Pancreas (tissue), 10 donors: ENCODE results near the gene OR6K2. TPM values are rescaled to one million over a fixed set of nuclear protein-coding genes. Genes with fewer than 3 reads are reported as not detected.

Experiments
- ATAC-seq, 4 donors: fragments of 200-7000 bp; cut with Tn5 transposase; one replicate each; pipeline versions ENCODE4 v1.8.0 to v1.9.1; 2020; ENCODE audit warnings: mild to moderate bottlenecking in 4 of 4, moderate library complexity in 4 of 4
- DNase-seq, 6 donors: peaks; one replicate each; pipeline ENCODE4 v3.0.0-alpha.2; 2020
- FAIRE-seq: peaks from 2 replicates; lab custom pipeline; 2012; peaks lifted over from hg19 to GRCh38; lab: Jason Lieb, UNC
- H3K27ac ChIP-seq, 4 donors: fragments of 200-600 bp; sonication (generic); 1 replicate in 3 of 4; 2 replicates in 1 of 4; pipeline versions ENCODE4 v1.5.0 to v1.8.0; 2020
- H3K27me3 ChIP-seq, 4 donors: fragments of 200-600 bp; one replicate each; pipeline ENCODE4 v1.8.0; 2021
- H3K36me3 ChIP-seq, 3 donors: fragments of 200-600 bp; sonication (generic) in 1 of 3; one replicate each; pipeline versions ENCODE4 v1.5.0 to v1.8.0; 2020 to 2021
- H3K4me1 ChIP-seq, 3 donors: fragments of 200-600 bp; one replicate each; pipeline ENCODE4 v1.8.0; 2021
- H3K4me3 ChIP-seq, 4 donors: fragments of 200-600 bp; sonication (generic) in 2 of 4; one replicate each; pipeline versions ENCODE4 v1.5.0 to v1.8.0; 2020 to 2021
- H3K9me3 ChIP-seq, 4 donors: fragments of 200-600 bp; one replicate each; pipeline ENCODE4 v1.8.0; 2021
- CTCF ChIP-seq, 4 donors: fragments of 200-600 bp; sonication (generic) in 3 of 4; IDR thresholded peaks; one replicate each; pipeline versions ENCODE4 v1.5.0 to v1.8.0; 2021; ENCODE audit warnings: antibody characterized with exemption in 4 of 4
- WGBS, 2 donors: extraction: QIAGEN DNeasy Blood & Tissue Kit; methylation state at CpG; one replicate each; pipeline ENCODE4 v1.1.7; 2013; 5-methylcytosine and 5-hydroxymethylcytosine counted together
- intact Hi-C, 3 donors: fragments of 100-400 bp; cut with DNase I; formaldehyde crosslinking; loops; one replicate each; pipeline versions ENCODE4 v1.11.1 to v1.14.2; 2022
- polyA plus RNA-seq, 2 donors: library from polyadenylated mRNA; stranded (reverse); fragments of 200-250 nt; gene quantifications; one replicate each; pipeline ENCODE4 v1.2.3, GENCODE V29; 2013
- total RNA-seq, 6 donors: library from RNA; stranded (reverse); fragmentation: NEBNext Ultra II Directional in 4 of 6; extraction: Animal tissue kit (Norgen Biotek cat#: 25700) in 4 of 6; gene quantifications; one replicate each; pipeline versions ENCODE4 v1.2.1 to v1.2.4, GENCODE V29; 2021 to 2023
- donor health status: healthy with polysubstance abuse.
- donor health status: DM: no; HTN: no; CAD: no; lungs with moderate emphysema.
- donor health status: DM: no; HTN: no; CAD: no.
- donor health status: control.
- donor health status: control.
- donor health status: Bipolar disorder and iron deficiency.
- donor health status: DM: yes; HTN: yes; CAD: no.
- donor health status: DM: no; HTN: no; CAD: no.
- donor health status: DM: no; HTN: no; CAD: no.
- donor health status: DM: yes; HTN: yes; CAD: no.

OR6K2 gene
- total and polyA plus RNA-seq, 8 donors, result not detected

GRCh38 chr1:158687037-158687436 lies 13.4 kb downstream of the OR6K2 start:
- intact Hi-C loops, result no loop called here
- DNase-seq, result no peak
- Histone ChIP-seq H3K27ac (no peak overlapping the region), H3K4me1 (no peaks in the 10 kb centered on the region), H3K4me3 (no peak overlapping the region), H3K9me3 (no peaks in the 10 kb centered on the region), H3K27me3 (no peaks in the 10 kb centered on the region), H3K36me3 (no peaks in the 10 kb centered on the region)
- no peak for TF ChIP-seq CTCF (IDR thresholded peaks at IDR 0.05)
- FAIRE-seq, result no peak
- ATAC-seq, result no peak

- Histone ChIP-seq H3K27me3 (no peaks in the 10 kb centered on the region), H3K4me1 (no peaks in the 10 kb centered on the region), H3K4me3 (no peak within 1 kb of the TSS), H3K9me3 (no peaks in the 10 kb centered on the region), H3K27ac (no peak within 1 kb of the TSS), H3K36me3 (no peaks in the 10 kb centered on the region)
- intact Hi-C loops, result no loop called here
- FAIRE-seq, result no peak
- no peak for DNase-seq
- ATAC-seq, result no peak
- TF ChIP-seq CTCF (IDR thresholded peaks at IDR 0.05), result no peak
- 31 to 38% methylated on average over 7 of the region's 7 CpGs for WGBS, 2 donors
These were observed 14.1 kb downstream of the OR6K2 start, which contains the start of gene SPTA1 for GRCh38 chr1:158686111-158687009. SPTA1 (minus strand) TSS chr1:158686715; CDS start chr1:158686517, 198 bp downstream.

- WGBS, 2 donors, result 41 to 45% methylated on average over 7 of the region's 7 CpGs
- DNase-seq (no peak), ATAC-seq (no peak), FAIRE-seq (no peak)
- Histone ChIP-seq H3K4me1 (no peaks in the 10 kb centered on the region), H3K27ac (no peak overlapping the region), H3K36me3 (no peaks in the 10 kb centered on the region), H3K27me3 (no peaks in the 10 kb centered on the region), H3K4me3 (no peak overlapping the region), H3K9me3 (no peaks in the 10 kb centered on the region)
- intact Hi-C loops, result no loop called here
- no peak for TF ChIP-seq CTCF (IDR thresholded peaks at IDR 0.05)
These were observed 15.4 kb downstream of the OR6K2 start for GRCh38 chr1:158685085-158685484.

GRCh38 chr1:158681606-158682005 lies 18.8 kb downstream of the OR6K2 start:
- no peak for TF ChIP-seq CTCF (IDR thresholded peaks at IDR 0.05)
- Histone ChIP-seq H3K27ac (no peak overlapping the region), H3K27me3 (no peaks in the 10 kb centered on the region), H3K4me3 (no peak overlapping the region), H3K4me1 (no peaks in the 10 kb centered on the region), H3K9me3 (no peaks in the 10 kb centered on the region), H3K36me3 (no peaks in the 10 kb centered on the region)
- intact Hi-C loops, result no loop called here
- DNase-seq, result no peak
- 68 to 72% methylated on average over 2 of the region's 2 CpGs for WGBS, 2 donors
- no peak for ATAC-seq
- FAIRE-seq, result no peak

- intact Hi-C loops, result no loop called here
- 62 to 71% methylated on average over 1 of the region's 1 CpG for WGBS, 2 donors
- Histone ChIP-seq H3K9me3 (no peaks in the 10 kb centered on the region), H3K27me3 (no peaks in the 10 kb centered on the region), H3K27ac (no peak overlapping the region), H3K4me3 (no peak overlapping the region), H3K36me3 (no peaks in the 10 kb centered on the region), H3K4me1 (no peaks in the 10 kb centered on the region)
- DNase-seq, result no peak
- FAIRE-seq, result no peak
- no peak for TF ChIP-seq CTCF (IDR thresholded peaks at IDR 0.05)
- ATAC-seq, result no peak
These were observed 21.2 kb downstream of the OR6K2 start for GRCh38 chr1:158679289-158679688.
